Testis (tissue), 2 donors: Measurements from ENCODE around the gene CCDC9.

Experiments
- CTCF ChIP-seq, 3 experiments: fragments of 450-650 bp in 2 of 3; fragments of 200-600 bp in 1 of 3; sonication (generic) in 1 of 3; IDR thresholded peaks; one replicate each; pipeline ENCODE4 v1.5.1; 2016 to 2019; ENCODE audit warnings: antibody characterized with exemption in 3 of 3, mild to moderate bottlenecking in 2 of 3, moderate library complexity in 1 of 3
- POLR2A ChIP-seq: fragments of 450-650 bp; IDR thresholded peaks from one replicate; pipeline ENCODE4 v1.6.1; 2017; ENCODE audit warnings: antibody characterized with exemption, mild to moderate bottlenecking, moderate library complexity

GRCh38 chr19:47274891-47275761 is 18.8 kb downstream of the CCDC9 start:
- TF ChIP-seq POLR2A (no peak), CTCF (IDR thresholded peaks at IDR 0.05) (no peak)
